HEK293T (cell line): Measurements from ENCODE around the gene LYPLAL1.

Source experiments
- CTBP1 ChIP-seq: fragments of 450-650 bp; IDR thresholded peaks from 2 replicates; pipeline ENCODE4 v1.6.1; 2016; ENCODE audit warnings: borderline replicate concordance
- ELF4 ChIP-seq: fragments of 450-650 bp; IDR thresholded peaks from 2 replicates; pipeline ENCODE4 v1.6.1; 2017; ENCODE audit warnings: antibody characterized with exemption
- FOXA1 ChIP-seq: fragments of 450-650 bp; IDR thresholded peaks from 2 replicates; pipeline ENCODE4 v1.6.1; 2016; ENCODE audit warnings: mild to moderate bottlenecking
- FOXK2 ChIP-seq: fragments of 450-650 bp; IDR thresholded peaks from 2 replicates; pipeline ENCODE4 v1.6.1; 2016; ENCODE audit warnings: mild to moderate bottlenecking
- SP1 ChIP-seq: fragments of 450-650 bp; IDR thresholded peaks from 2 replicates; pipeline ENCODE4 v1.6.1; 2017
- SUZ12 ChIP-seq: fragments of 450-650 bp; IDR thresholded peaks from 2 replicates; pipeline ENCODE4 v1.6.1; 2016; ENCODE audit warnings: mild to moderate bottlenecking
- TARDBP ChIP-seq: fragments of 450-650 bp; IDR thresholded peaks from 2 replicates; pipeline ENCODE4 v1.6.1; 2016
- ZNF384 ChIP-seq: fragments of 450-650 bp; IDR thresholded peaks from 2 replicates; pipeline ENCODE4 v1.6.1; 2016

DNA sequence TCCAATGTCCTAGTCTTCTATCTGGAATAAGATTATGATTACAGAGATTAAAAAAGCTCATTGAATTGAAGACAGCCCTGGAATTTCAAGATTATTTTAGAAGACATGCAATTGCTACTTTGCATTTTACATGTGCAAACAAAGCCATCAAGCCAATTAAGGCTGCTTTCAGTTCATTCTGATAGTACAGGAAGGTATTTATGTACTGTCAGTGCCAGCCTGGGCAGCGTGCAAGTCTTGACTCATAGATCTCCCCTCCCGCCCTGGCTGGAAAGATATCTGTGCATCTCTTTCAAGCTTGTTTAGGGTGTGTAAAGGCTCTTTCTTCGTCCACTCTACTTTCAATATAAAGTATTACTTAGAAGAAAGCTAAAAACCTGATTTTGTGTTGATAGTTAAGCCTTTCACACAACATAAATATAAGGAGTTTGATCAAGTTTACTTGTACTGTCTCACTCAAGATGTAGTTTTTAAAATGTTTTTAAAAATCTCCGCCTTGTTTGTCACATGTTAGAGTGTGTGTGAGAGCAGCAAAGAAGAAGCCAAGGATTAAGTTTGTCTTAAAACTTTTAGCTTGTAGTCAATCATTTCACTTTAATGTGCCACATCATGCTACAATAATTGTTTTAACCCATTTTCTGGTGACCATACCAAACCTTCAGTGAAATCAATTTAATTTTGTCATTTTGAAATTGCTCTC is 13.6 kb upstream of the LYPLAL1 start:
- TF ChIP-seq ZNF384 (no peak), FOXK2 (no peak), FOXA1 (no peak), SP1 (no peak), SUZ12 (no peak), ELF4 (no peak), CTBP1 (no peak), TARDBP (no peak)
